Uterus (tissue), 2 donors: ENCODE data around the gene A2ML1.

Experiments
- POLR2A ChIP-seq, 2 donors: fragments of 450-650 bp; IDR thresholded peaks; one replicate each; pipeline ENCODE4 v1.6.1; 2016; ENCODE audit warnings: antibody characterized with exemption in 2 of 2, mild to moderate bottlenecking in 1 of 2, moderate library complexity in 1 of 2
- TF ChIP-seq, protein P1 (sequence below), 4 experiments: fragments of 200-600 bp in 2 of 4; fragments of 450-650 bp in 2 of 4; sonication (generic) in 2 of 4; IDR thresholded peaks; one replicate each; pipeline ENCODE4 v1.5.1; 2016 to 2019; ENCODE audit warnings: antibody characterized with exemption in 4 of 4, mild to moderate bottlenecking in 2 of 4, moderate library complexity in 1 of 4

DNA sequence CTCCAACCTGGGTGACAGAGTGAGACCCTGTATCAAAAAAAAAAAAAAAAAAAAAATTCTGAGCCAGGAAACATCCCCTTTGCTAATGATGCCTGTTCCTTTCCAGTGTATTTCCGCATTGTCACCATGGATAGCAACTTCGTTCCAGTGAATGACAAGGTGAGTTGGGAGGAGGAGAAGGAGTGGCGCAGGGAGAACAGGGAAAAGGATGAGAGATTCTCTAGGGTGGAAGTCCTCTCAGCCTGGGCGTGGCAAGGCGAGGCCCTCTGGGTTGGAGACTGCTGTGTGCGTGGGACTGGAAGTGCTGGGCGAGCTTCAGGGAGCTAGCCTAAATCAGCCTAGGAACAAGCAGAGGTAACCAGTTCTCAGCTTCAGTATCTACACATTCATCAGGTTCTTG, 7.2 kb downstream of the A2ML1 start:
- TF ChIP-seq, protein P1, sequence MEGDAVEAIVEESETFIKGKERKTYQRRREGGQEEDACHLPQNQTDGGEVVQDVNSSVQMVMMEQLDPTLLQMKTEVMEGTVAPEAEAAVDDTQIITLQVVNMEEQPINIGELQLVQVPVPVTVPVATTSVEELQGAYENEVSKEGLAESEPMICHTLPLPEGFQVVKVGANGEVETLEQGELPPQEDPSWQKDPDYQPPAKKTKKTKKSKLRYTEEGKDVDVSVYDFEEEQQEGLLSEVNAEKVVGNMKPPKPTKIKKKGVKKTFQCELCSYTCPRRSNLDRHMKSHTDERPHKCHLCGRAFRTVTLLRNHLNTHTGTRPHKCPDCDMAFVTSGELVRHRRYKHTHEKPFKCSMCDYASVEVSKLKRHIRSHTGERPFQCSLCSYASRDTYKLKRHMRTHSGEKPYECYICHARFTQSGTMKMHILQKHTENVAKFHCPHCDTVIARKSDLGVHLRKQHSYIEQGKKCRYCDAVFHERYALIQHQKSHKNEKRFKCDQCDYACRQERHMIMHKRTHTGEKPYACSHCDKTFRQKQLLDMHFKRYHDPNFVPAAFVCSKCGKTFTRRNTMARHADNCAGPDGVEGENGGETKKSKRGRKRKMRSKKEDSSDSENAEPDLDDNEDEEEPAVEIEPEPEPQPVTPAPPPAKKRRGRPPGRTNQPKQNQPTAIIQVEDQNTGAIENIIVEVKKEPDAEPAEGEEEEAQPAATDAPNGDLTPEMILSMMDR (IDR thresholded peaks at IDR 0.05), result no peak
- no peak for TF ChIP-seq POLR2A (IDR thresholded peaks at IDR 0.05)
